HepG2 (cell line): Measurements from ENCODE around the gene GSK3B. TPM values are rescaled to one million over a fixed set of nuclear protein-coding genes. Genes with fewer than 3 reads are reported as not detected.
A peak's percentile ranks its signal among the peaks of the same experiment; 100 is the strongest.

Experiments used
- ATF1 ChIP-seq: IDR thresholded peaks from 2 replicates; pipeline ENCODE4 v1.6.1; 2016; ENCODE audit warnings: mild to moderate bottlenecking, control low read depth
- ELK4 ChIP-seq: sonication (generic); formaldehyde crosslinking; IDR thresholded peaks from 2 replicates; pipeline ENCODE4 v1.9.0; 2021; ENCODE audit warnings: missing genetic modification reagents, borderline replicate concordance
- GATAD2A ChIP-seq: IDR thresholded peaks from 2 replicates; pipeline ENCODE4 v1.6.1; 2016
- GLMP ChIP-seq: sonication (generic); formaldehyde crosslinking; IDR thresholded peaks from 2 replicates; pipeline ENCODE4 v1.9.0; 2021; ENCODE audit warnings: missing genetic modification reagents, mild to moderate bottlenecking, borderline replicate concordance
- HMG20B ChIP-seq: conservative IDR thresholded peaks from 2 replicates; pipeline ENCODE4 v1.6.1; 2016; ENCODE audit warnings: missing genetic modification reagents, missing compliant biosample characterization
- HNRNPK ChIP-seq: fragments of 200-400 bp; formaldehyde crosslinking; IDR thresholded peaks from 2 replicates; pipeline ENCODE4 v1.6.1; 2018; ENCODE audit warnings: low read length, low read depth, moderate library complexity, mild to moderate bottlenecking; ENCODE audit not compliant: poor library complexity, severe bottlenecking
- IRF2 ChIP-seq: IDR thresholded peaks from 2 replicates; pipeline ENCODE4 v1.6.1; 2018; ENCODE audit warnings: missing genetic modification reagents, missing compliant biosample characterization
- KDM5B ChIP-seq: sonication (generic); formaldehyde crosslinking; IDR thresholded peaks from 2 replicates; pipeline ENCODE4 v1.4.0; 2020; ENCODE audit warnings: missing genetic modification reagents, mild to moderate bottlenecking, borderline replicate concordance
- KLF13 ChIP-seq: sonication (generic); formaldehyde crosslinking; IDR thresholded peaks from 2 replicates; pipeline ENCODE4 v1.4.0; 2020; ENCODE audit warnings: mild to moderate bottlenecking, missing genetic modification reagents
- MTF2 ChIP-seq: sonication (generic); formaldehyde crosslinking; IDR thresholded peaks from 2 replicates; pipeline ENCODE4 v1.5.0; 2020; ENCODE audit warnings: missing genetic modification reagents, borderline replicate concordance
- RARG ChIP-seq: sonication (generic); formaldehyde crosslinking; IDR thresholded peaks from 2 replicates; pipeline ENCODE4 v1.4.0; 2020; ENCODE audit warnings: low read depth, mild to moderate bottlenecking, missing genetic modification reagents
- RELA ChIP-seq: sonication (generic); formaldehyde crosslinking; IDR thresholded peaks from 2 replicates; pipeline ENCODE4 v1.4.0; 2020; ENCODE audit warnings: missing genetic modification reagents
- THAP8 ChIP-seq: sonication (generic); formaldehyde crosslinking; IDR thresholded peaks from 2 replicates; pipeline ENCODE4 v1.5.1; 2020; ENCODE audit warnings: missing genetic modification reagents, mild to moderate bottlenecking, borderline replicate concordance
- UBTF ChIP-seq: sonication (generic); formaldehyde crosslinking; IDR thresholded peaks from 2 replicates; pipeline ENCODE4 v1.4.0; 2020; ENCODE audit warnings: mild to moderate bottlenecking, missing genetic modification reagents
- ZBTB21 ChIP-seq: sonication (generic); formaldehyde crosslinking; IDR thresholded peaks from 2 replicates; pipeline ENCODE4 v1.4.0; 2020; ENCODE audit warnings: missing genetic modification reagents
- ZFP62 ChIP-seq: sonication (generic); formaldehyde crosslinking; IDR thresholded peaks from 2 replicates; pipeline ENCODE4 v1.4.0; 2020; ENCODE audit warnings: missing genetic modification reagents
- ZNF136 ChIP-seq: sonication (generic); formaldehyde crosslinking; IDR thresholded peaks from 2 replicates; pipeline ENCODE4 v1.8.1; 2022; ENCODE audit warnings: low read depth, mild to moderate bottlenecking, moderate library complexity, missing genetic modification reagents
- ZNF253 ChIP-seq: sonication (generic); formaldehyde crosslinking; IDR thresholded peaks from 2 replicates; pipeline ENCODE4 v1.8.0; 2022; ENCODE audit warnings: mild to moderate bottlenecking, missing genetic modification reagents, borderline replicate concordance
- ZNF530 ChIP-seq: sonication (generic); formaldehyde crosslinking; IDR thresholded peaks from 2 replicates; pipeline ENCODE4 v1.5.0; 2020; ENCODE audit warnings: low read depth, mild to moderate bottlenecking, missing genetic modification reagents
- ZNF691 ChIP-seq: sonication (generic); formaldehyde crosslinking; IDR thresholded peaks from 2 replicates; pipeline ENCODE4 v1.4.0; 2020; ENCODE audit warnings: missing genetic modification reagents, low read depth, mild to moderate bottlenecking, borderline replicate concordance
- ZNF749 ChIP-seq: sonication (generic); formaldehyde crosslinking; IDR thresholded peaks from 2 replicates; pipeline ENCODE4 v1.8.0; 2022; ENCODE audit warnings: mild to moderate bottlenecking, missing genetic modification reagents, moderate library complexity, borderline replicate concordance
- polyA plus RNA-seq, 8 experiments: library from polyadenylated mRNA; depleted of rRNA in 3 of 8; stranded (reverse) in 7 of 8; unstranded in 1 of 8; fragments of >200 nt; fragmentation: Illumina TruSeq in 4 of 8; extraction: Trizol in 4 of 8; gene quantifications; 2 replicates each; pipeline versions ENCODE4 v1.2.1 to v1.2.3, GENCODE V29; 2011 to 2016; ENCODE audit warnings: low read depth in 4 of 8, missing spikeins in 1 of 8, mixed read lengths in 1 of 8; ENCODE audit not compliant: insufficient read depth in 1 of 8
- total RNA-seq, 5 experiments: library from RNA; depleted of rRNA; stranded (reverse); fragments of >200 nt; fragmentation: Illumina TruSeq; extraction: Trizol; gene quantifications; 2 replicates each; pipeline ENCODE4 v1.2.3, GENCODE V29; 2016; ENCODE audit warnings: low read depth in 1 of 5
- TF ChIP-seq, protein P1 (sequence below): sonication (generic); formaldehyde crosslinking; IDR thresholded peaks from 2 replicates; pipeline ENCODE4 v1.8.0; 2022; ENCODE audit warnings: missing genetic modification reagents, mild to moderate bottlenecking, inconsistent platforms, borderline replicate concordance

Gene GSK3B
- total and polyA plus RNA-seq, 2 of the 13 experiments (the other 11 are each of a cell fraction or from before 2014, with no cell fraction given): 22.3 to 30.1 TPM

DNA sequence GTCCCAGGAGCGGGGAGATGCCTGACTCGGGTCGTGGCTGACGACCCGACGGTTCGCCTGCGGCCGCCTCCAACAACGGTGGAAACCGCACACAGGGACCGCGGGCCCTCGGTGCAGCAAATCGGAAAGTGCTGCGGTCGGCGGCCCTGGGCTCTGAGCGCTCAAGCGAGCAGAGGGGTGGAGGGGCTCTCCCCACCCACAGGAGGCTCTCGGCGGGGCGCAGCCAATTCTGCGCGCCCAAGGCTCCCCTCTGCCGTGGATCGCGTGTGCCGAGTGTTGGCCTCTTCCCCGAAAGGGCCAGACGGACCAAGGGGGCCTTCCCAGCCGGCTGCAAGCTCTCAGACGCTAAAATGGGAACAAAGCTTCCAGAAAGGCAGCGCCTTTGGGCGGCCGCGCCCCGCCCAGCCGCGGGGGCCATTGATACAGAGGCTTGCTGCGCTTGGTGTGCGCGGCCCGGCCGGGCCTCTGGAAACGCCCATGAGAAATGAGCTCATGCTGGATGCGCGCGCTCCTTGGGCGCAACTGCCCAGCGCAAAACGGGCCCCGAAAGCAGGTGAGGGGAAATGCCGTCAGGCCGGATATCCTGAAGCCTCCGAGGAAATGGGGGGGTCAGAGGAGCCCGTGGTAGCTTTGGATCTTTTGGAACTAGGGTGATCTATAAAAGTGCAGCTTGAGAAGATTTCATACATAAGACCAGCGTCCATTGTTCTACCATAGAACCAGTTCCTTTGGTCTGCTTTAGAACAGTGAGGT lies 1.2 kb upstream of the GSK3B start (continued):
- TF ChIP-seq KLF13 (CRISPR knock-in tag) (peak; percentile 96), GLMP (no peak), HNRNPK (no peak), ZFP62 (CRISPR knock-in tag) (no peak), ZNF749 (CRISPR knock-in tag) (no peak; the same call in 1 of the 2 replicates), ELK4 (no peak), KDM5B (CRISPR knock-in tag) (peak; percentile 84; the same call in 1 of the 2 replicates), IRF2 (CRISPR knock-in tag) (peak; percentile 43), ZNF691 (CRISPR knock-in tag) (peak; percentile 36; the same call in 1 of the 2 replicates), ZNF136 (no peak), ZBTB21 (peak; percentile 83), ZNF530 (no peak), RARG (CRISPR knock-in tag) (peak; percentile 87; the same call in 1 of the 2 replicates), ZNF253 (CRISPR knock-in tag) (peak; percentile 28; the same call in 1 of the 2 replicates), THAP8 (CRISPR knock-in tag) (peak; percentile 85; the same call in 1 of the 2 replicates), MTF2 (no peak), RELA (CRISPR knock-in tag) (peak; percentile 27; the same call in 1 of the 2 replicates), ATF1 (CRISPR knock-in tag) (no peak), UBTF (CRISPR knock-in tag) (peak; percentile 84), GATAD2A (peak; percentile 41; the same call in 1 of the 2 replicates), HMG20B (no peak)
- TF ChIP-seq, protein P1, sequence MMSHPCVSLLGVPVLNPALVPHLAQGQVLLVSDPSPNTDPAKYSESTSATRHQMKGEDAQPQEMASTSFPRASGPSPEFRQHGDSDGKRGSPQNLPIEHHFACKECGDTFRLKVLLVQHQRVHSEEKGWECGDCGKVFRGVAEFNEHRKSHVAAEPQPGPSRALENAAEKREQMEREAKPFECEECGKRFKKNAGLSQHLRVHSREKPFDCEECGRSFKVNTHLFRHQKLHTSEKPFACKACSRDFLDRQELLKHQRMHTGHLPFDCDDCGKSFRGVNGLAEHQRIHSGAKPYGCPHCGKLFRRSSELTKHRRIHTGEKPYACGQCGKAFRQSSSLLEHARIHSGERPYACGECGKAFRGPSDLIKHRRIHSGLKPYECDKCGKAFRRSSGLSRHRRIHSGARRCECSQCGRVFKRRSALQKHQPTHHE (CRISPR knock-in tag): peak; percentile 60; the same call in 1 of the 2 replicates
